Ovary (tissue), 3 donors: Measurements from ENCODE around the gene CACNA2D4.

Source experiments
- POLR2A ChIP-seq: fragments of 450-650 bp; IDR thresholded peaks from one replicate; pipeline ENCODE4 v1.6.1; 2017; ENCODE audit warnings: antibody characterized with exemption, mild to moderate bottlenecking, moderate library complexity
- TF ChIP-seq, protein P1 (sequence below), 3 donors: fragments of 450-650 bp in 2 of 3; fragments of 200-600 bp in 1 of 3; IDR thresholded peaks; one replicate each; pipeline versions ENCODE4 v1.5.1 to v1.8.0; 2016 to 2022; ENCODE audit warnings: antibody characterized with exemption in 3 of 3, mild to moderate bottlenecking in 1 of 3
- donor health status: DM: no; HTN: no; CAD: no.

DNA sequence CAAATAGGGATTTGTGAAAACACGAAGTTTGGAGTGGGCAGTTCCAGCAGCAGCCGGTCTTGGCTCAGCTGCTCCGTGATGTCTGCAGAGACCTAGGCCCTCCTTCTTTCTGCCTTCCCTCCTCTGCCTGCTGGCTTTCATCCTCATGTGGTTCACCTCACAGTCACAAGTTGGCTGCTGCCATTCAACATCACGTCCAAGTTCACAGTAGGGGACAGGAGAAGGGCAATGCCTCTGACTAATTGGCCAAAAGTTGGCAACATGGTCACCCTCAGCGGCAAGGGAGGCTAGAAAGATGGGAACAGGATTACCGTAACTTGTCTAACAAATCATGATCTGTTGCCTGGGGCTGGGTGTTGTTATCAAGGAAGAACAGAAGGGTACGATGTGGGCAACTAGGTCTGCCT, 7.8 kb upstream of the CACNA2D4 start:
- no peak for TF ChIP-seq POLR2A
- TF ChIP-seq, protein P1, sequence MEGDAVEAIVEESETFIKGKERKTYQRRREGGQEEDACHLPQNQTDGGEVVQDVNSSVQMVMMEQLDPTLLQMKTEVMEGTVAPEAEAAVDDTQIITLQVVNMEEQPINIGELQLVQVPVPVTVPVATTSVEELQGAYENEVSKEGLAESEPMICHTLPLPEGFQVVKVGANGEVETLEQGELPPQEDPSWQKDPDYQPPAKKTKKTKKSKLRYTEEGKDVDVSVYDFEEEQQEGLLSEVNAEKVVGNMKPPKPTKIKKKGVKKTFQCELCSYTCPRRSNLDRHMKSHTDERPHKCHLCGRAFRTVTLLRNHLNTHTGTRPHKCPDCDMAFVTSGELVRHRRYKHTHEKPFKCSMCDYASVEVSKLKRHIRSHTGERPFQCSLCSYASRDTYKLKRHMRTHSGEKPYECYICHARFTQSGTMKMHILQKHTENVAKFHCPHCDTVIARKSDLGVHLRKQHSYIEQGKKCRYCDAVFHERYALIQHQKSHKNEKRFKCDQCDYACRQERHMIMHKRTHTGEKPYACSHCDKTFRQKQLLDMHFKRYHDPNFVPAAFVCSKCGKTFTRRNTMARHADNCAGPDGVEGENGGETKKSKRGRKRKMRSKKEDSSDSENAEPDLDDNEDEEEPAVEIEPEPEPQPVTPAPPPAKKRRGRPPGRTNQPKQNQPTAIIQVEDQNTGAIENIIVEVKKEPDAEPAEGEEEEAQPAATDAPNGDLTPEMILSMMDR (IDR thresholded peaks at IDR 0.05): no peak
